Panc1 (cell line): ENCODE results near the gene SMC5.

ENCODE experiments used
- CTCF ChIP-seq: fragments of 450-650 bp; IDR thresholded peaks from 2 replicates; pipeline ENCODE4 v1.5.1; 2017; ENCODE audit warnings: mild to moderate bottlenecking
- POLR2AphosphoS5 ChIP-seq: IDR thresholded peaks from 2 replicates; pipeline ENCODE4 v1.6.1; 2012; ENCODE audit warnings: mild to moderate bottlenecking, low read depth, low read length, moderate library complexity
- SIN3A ChIP-seq: IDR thresholded peaks from 2 replicates; pipeline ENCODE4 v1.6.1; 2012; ENCODE audit warnings: low read depth, mild to moderate bottlenecking, low read length, moderate library complexity, borderline replicate concordance; ENCODE audit not compliant: insufficient read depth

DNA sequence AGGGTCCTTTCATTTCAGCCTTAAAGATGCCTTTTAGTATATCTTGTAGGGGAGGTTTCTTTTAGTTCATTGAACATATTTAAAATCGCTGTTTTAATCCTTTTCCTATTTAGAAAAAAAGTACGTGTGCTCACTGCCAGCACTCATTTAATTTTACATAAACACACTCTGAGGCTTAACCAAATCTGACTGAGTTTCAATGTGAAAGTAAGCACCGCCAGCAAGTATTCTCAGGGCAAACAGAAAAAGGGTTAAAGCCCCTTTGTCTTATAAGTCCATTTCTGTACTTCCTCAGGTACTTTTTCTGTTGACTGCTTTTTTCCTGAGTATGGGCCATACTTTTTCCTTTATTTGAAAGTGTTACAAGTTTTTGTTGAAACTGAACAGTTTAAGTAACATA, 31.8 kb downstream of the SMC5 start:
- TF ChIP-seq CTCF (no peak), SIN3A (no peak), POLR2AphosphoS5 (no peak)
